HG02571 (cell line): ENCODE measurements around the gene ATG4C.
"Not testable (repeated sequence)": the region's sequence is repeated elsewhere in the genome, so short reads cannot be mapped to it uniquely, and the experiment has no call there.

Experiments used
- ATAC-seq: cut with Tn5 transposase; IDR thresholded peaks from one replicate; pipeline ENCODE4 v1.9.1; 2021; ENCODE audit warnings: mild to moderate bottlenecking, moderate library complexity; ENCODE audit not compliant: unreplicated experiment

The ATG4C gene, protein sequence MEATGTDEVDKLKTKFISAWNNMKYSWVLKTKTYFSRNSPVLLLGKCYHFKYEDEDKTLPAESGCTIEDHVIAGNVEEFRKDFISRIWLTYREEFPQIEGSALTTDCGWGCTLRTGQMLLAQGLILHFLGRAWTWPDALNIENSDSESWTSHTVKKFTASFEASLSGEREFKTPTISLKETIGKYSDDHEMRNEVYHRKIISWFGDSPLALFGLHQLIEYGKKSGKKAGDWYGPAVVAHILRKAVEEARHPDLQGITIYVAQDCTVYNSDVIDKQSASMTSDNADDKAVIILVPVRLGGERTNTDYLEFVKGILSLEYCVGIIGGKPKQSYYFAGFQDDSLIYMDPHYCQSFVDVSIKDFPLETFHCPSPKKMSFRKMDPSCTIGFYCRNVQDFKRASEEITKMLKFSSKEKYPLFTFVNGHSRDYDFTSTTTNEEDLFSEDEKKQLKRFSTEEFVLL

GRCh38 chr1:62783736-62784508 is at the start of gene ATG4C:
Gene ATG4C (plus strand): TSS chr1:62784132. CDS start chr1:62803787, 19,655 bp downstream.
- peak; percentile 95 for ATAC-seq

- ATAC-seq: no peak
Measured at GRCh38 chr1:62735491-62736171, 48.3 kb upstream of the ATG4C start.

DNA sequence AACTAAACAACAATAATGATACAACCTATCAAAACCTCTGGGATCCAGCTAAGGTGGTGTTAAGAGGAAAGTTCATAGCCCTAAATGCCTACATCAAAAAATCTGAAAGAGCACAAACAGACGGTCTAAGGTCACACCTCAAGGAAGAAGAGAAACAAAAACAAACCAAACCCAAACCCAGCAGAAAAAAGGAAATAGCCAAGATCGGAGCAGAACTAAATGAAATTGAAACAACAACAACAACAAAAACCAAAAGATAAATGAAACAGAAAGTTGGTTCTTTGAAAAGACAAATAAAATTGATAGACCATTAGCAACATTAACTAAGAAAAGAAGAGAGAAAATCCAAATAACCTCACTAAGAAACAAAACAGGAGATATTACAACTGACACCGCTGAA is 43.2 kb upstream of the ATG4C start:
- ATAC-seq: not testable (repeated sequence)

- no peak for ATAC-seq
Measured at GRCh38 chr1:62744611-62745577, 39.0 kb upstream of the ATG4C start.

DNA sequence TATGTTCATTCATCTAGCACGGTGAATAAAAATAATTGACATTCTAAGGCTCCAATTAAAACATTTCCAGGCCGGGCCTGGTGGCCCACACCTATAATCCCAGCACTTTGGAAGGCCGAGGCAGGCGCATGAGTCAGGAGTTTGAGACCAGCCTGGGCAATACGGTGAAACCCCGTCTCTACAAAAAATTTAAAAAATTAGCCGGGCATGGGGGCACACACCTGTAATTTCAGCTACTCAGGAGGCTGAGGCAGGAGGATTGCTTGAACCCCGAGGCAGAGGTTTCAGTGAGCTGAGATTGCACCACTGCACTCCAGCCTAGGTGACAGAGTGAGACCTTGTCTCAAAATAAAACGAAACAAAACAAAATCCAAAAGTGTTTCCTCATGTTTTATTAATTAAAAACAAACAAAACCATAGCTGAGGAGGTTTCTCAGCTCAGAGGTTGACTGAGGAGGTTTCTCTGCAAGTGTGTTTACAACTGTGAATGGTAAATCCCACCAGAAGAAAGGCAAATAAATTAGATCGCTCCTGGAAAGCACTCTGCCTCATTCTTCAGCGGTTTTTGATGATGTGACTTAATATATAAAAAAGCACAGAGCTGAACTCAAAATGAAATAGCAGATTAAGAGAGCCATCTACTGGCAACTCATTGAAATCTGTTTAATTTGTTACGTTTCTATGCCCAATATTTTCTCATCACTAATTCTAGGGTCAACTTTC is 37.7 kb upstream of the ATG4C start:
- no peak for ATAC-seq

- no peak for ATAC-seq
Measured at GRCh38 chr1:62746809-62747138, 37.2 kb upstream of the ATG4C start.

DNA sequence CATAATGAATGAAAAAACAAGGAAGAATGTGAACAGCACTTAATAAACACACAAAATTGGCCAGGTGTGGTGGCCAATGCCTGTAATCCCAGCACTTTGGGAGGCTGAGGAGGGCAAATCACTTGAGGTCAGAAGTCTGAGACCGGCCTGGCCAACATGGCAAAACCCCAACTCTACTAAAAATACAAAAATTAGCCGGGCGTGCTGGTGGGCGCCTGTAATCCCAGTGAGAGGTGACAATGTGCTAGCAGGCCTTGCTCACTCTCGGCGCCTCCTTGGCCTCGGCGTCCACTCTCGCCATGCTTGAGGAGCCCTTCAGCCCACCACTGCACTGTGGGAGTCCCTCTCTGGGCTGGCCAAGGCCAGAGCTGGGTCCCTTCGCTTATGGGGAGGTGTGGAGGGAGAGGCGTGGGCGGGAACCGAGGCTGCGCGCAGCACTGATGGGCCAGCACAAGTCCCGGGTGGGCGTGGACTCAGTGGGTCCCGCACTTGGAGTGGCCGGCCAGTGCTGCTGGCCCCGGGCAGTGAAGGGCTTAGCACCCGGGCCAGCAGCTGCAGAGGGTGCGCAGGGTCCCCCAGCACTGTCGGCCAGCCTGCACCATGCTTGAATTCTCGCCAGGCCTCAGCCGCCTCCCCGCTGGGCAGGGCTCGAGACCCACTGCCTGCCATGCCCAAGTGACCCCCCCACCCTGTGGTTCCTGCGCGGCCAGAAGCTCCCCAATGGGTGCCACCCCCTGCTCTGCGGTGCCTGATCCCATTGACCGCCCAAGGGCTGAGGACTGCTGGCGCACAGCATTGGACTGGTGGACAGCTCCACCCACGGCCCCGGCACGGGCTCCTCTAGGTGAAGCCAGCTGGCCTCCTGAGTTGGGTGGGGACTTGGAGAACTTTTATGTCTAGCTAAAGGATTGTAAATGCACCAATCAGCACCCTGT is 30.6 kb upstream of the ATG4C start:
- ATAC-seq: no peak

DNA sequence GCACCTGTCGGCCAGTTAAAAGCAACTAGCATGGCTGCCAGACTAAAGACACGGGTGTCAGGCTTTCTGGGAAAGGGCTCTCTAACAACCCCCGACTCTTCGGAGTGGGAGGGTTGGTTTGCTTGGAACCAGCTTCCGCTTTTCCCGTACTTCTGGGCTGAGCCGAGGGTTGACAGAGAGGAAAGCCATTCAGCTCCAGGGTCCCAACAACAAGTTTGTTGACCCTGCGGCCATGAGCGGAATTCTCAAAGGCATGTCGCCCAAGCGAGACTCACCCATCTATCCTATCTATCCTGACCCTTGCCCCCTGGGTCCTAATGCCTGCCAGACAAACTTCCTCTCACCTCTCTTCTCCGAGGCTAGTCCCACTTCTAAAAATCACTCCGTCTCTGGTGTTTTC is 29.0 kb upstream of the ATG4C start:
- not testable (repeated sequence) for ATAC-seq

DNA sequence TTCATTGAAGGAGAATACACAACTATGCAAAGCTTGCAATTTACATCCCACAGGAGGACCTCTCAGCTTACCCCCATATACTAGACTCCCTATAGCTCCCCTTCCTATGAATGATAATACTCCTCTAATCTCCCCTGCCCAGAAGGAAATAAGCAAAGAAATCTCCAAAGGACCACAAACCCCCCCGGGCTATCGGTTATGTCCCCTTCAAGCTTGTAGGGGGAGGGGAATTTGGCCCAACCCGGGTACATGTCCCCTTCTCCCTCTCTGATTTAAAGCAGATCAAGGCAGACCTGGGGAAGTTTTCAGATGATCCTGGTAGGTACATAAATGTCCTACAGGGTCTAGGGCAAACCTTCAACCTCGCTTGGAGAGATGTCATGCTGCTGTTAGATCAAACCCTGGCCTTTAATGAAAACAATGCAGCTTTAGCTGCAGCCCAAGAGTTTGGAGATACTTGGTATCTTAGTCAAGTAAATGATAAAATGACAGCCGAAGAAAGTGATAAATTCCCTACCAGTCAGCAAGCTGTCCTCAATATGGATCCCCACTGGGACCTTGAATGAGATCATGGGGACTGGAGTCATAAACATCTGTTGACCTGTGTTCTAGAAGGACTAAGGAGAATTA is 27.6 kb upstream of the ATG4C start:
- ATAC-seq: not testable (repeated sequence)

- ATAC-seq: not testable (repeated sequence)
Measured at GRCh38 chr1:62759232-62759875, 24.6 kb upstream of the ATG4C start.

DNA sequence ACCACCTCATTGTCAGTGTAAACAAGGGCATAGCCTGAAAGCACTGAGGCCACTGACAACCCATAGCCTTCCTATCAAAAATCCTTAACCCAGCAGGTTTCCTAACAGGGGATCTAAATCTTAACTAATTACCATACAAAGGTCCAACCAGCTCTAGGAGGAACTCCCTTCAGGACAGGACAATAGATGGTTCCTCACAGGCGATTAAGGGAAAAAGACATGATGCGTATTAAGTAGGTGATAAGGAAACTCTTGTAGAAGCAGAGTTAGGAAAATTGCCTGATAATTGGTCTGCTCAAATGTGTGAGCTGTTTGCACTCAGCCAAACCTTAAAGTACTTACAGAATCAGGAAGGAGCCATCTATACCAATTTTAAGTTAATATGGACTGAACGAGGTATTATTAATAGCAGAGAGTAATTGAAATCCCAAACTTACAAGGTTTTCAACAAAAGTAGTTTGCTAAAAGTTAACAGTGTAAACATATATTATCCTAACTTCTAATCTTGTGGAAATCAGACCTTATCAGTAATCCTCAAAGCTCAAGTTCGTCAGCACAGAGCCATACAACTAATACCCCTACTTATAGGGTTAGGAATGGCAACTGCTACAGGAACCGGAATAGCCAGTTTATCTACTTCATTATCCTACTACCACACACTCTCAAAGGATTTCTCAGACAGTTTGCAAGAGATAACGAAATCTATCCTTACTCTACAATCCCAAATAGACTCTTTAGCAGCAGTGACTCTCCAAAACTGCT is 23.7 kb upstream of the ATG4C start:
- ATAC-seq: not testable (repeated sequence)

DNA sequence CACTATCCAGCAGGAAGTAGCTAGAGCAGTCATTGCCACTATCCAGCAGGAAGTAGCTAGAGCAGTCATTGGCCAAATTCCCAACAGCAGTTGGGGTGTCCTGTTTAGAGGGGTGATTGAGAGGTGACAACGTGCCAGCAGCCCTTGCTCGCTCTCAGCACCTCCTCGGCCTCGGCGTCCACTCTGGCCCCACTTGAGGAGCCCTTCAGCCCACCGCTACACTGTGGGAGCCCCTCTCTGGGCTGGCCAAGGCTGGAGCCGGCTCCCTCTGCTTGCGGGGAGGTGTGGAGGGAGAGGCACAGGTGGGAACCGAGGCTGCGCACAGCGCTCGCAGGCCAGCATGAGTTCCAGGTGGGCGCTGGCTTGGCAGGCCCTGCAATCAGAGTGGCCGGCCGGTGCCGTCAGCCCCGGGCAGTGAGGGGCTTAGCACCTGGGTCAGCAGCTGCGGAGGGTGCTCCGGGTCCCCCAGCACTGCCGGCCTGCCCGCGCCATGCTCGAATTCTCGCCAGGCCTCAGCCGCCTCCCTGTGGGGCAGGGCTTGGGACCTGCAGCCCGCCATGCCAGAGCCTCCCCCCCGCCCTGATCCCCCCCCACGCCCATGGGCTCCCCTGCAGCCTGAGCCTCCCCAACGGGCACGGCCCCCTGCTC is 22.6 kb upstream of the ATG4C start:
- not testable (repeated sequence) for ATAC-seq

- ATAC-seq: not testable (repeated sequence)
Measured at GRCh38 chr1:62762027-62762426, 21.9 kb upstream of the ATG4C start.

GRCh38 chr1:62765981-62766380 is 18.0 kb upstream of the ATG4C start:
- no peak for ATAC-seq

DNA sequence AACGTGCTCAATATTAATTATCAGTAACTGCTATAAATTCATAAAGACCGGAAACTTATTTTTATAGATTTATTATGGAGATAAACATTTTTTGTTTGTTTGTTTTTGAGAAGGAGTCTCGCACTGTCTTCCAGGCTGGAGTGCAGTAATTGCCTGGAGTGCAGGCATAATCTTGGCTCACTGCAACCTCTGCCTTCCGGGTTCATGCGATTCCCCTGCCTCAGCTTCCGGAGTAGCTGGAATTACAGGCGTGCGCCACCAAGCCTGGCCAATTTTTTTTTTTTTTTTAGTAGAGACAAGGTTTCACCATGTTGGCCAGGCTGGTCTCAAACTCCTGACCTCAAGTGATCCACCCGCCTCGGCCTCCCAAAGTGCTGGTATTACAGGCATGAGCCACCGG is 15.4 kb upstream of the ATG4C start:
- ATAC-seq: not testable (repeated sequence)

DNA sequence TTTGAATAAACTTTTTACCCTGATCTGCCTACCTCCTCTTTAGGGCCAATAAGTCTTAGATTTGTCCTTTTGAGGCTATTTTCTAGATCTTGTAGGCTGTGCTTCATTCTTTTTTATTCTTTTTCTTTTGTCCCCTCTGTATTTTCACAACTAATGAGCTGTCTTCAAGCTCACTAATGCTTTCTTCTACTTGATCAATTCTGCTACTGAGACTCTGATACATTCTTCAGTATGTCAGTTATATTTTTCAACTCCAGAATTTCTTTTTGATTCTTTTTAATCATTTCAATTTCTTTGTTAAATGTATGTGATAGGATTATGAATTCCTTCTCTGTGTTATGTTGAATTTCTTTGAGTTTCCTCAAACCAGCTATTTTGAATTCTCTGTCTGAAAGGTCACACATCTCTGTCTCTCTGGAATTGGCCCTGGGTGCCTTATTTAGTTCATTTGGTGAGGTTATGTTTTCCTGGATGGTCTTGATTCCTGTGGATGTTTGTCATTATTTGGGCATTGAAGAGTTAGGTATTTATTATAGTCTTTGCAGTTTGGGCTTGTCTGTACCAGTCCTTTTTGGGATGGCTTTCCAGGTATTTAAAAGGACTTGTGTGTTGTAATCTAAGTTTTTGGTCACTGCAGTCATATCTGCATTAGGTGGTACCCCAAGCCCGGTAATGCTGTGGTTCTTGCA is 11.2 kb upstream of the ATG4C start:
- ATAC-seq: no peak
